WTC11 (cell line): Measurements from ENCODE around the gene STK25. TPM values are rescaled to one million over a fixed set of nuclear protein-coding genes. Genes with fewer than 3 reads are reported as not detected.

Source experiments
- ATAC-seq: fragments of 200-7000 bp; cut with Tn5 transposase; 2 replicates; pipeline ENCODE4 v1.10.0; 2021; ENCODE audit warnings: mild to moderate bottlenecking, moderate library complexity
- CTCF ChIA-PET: fragments of 300-600 bp; sonication (Branson Sonifier 250); formaldehyde crosslinking; loops from one replicate; lab custom pipeline; 2021; ENCODE audit warnings: antibody characterized with exemption; lab: Charles Lee
- POLR2A ChIA-PET: fragments of 350-600 bp; sonication (Branson Sonifier 250); formaldehyde crosslinking; loops from one replicate; lab custom pipeline; 2021; ENCODE audit warnings: antibody characterized with exemption; lab: Charles Lee
- DNase-seq: peaks from one replicate; pipeline ENCODE4 v3.0.0; 2021; ENCODE audit warnings: low spot score
- H3K27ac Mint-ChIP-seq: 2 replicates; pipeline ENCODE4 v1.8.0; 2021; ENCODE audit warnings: mixed read lengths
- H3K27me3 Mint-ChIP-seq: 2 replicates; pipeline ENCODE4 v1.8.0; 2021; ENCODE audit warnings: low read depth, mild to moderate bottlenecking, moderate library complexity, mixed read lengths
- H3K36me3 Mint-ChIP-seq: 2 replicates; pipeline ENCODE4 v1.8.0; 2021; ENCODE audit warnings: mixed read lengths
- H3K4me1 Mint-ChIP-seq: 2 replicates; pipeline ENCODE4 v1.8.0; 2022; ENCODE audit warnings: mixed read lengths
- H3K4me3 Mint-ChIP-seq: 2 replicates; pipeline ENCODE4 v1.8.0; 2021; ENCODE audit warnings: mild to moderate bottlenecking, moderate library complexity, mixed read lengths
- H3K9me3 Mint-ChIP-seq: 2 replicates; pipeline ENCODE4 v1.8.0; 2021; ENCODE audit warnings: mixed read lengths
- CTCF ChIP-seq: fragments of 200-600 bp; IDR thresholded peaks from 2 replicates; pipeline ENCODE4 v1.8.0; 2022; ENCODE audit warnings: antibody characterized with exemption
- ELF4 ChIP-seq: sonication (generic); formaldehyde crosslinking; IDR thresholded peaks from 2 replicates; pipeline ENCODE4 v1.8.1; 2022; ENCODE audit warnings: low read depth, mild to moderate bottlenecking, moderate library complexity, missing genetic modification reagents
- GRHL2 ChIP-seq: fragments of 250-450 bp; sonication (Bioruptor Pico); IDR thresholded peaks from 2 replicates; pipeline ENCODE4 v1.8.0; 2022; ENCODE audit warnings: mild to moderate bottlenecking, moderate library complexity; ENCODE audit not compliant: insufficient replicate concordance, severe bottlenecking
- GTF2I ChIP-seq: fragments of 250-450 bp; sonication (Bioruptor Pico); conservative IDR thresholded peaks from 2 replicates; pipeline ENCODE4 v1.4.0; 2021; ENCODE audit warnings: mild to moderate bottlenecking
- JAZF1 ChIP-seq: fragments of 250-450 bp; sonication (Bioruptor Pico); IDR thresholded peaks from 2 replicates; pipeline ENCODE4 v1.9.0; 2021; ENCODE audit warnings: moderate library complexity, mild to moderate bottlenecking, inconsistent platforms
- JUN ChIP-seq: sonication (generic); formaldehyde crosslinking; IDR thresholded peaks from 2 replicates; pipeline ENCODE4 v1.8.0; 2023; ENCODE audit warnings: mild to moderate bottlenecking, missing genetic modification reagents
- KAT7 ChIP-seq: sonication (generic); formaldehyde crosslinking; IDR thresholded peaks from 2 replicates; pipeline ENCODE4 v1.8.1; 2023; ENCODE audit warnings: missing genetic modification reagents, mild to moderate bottlenecking, borderline replicate concordance
- MAX ChIP-seq: sonication (generic); formaldehyde crosslinking; IDR thresholded peaks from 2 replicates; pipeline ENCODE4 v1.8.0; 2022; ENCODE audit warnings: mild to moderate bottlenecking, missing genetic modification reagents
- MLX ChIP-seq: sonication (generic); formaldehyde crosslinking; IDR thresholded peaks from 2 replicates; pipeline ENCODE4 v1.8.1; 2023; ENCODE audit warnings: mild to moderate bottlenecking, missing genetic modification reagents, moderate library complexity
- MXD4 ChIP-seq: fragments of 250-450 bp; sonication (Bioruptor Pico); IDR thresholded peaks from 2 replicates; pipeline ENCODE4 v1.8.0; 2021; ENCODE audit warnings: mild to moderate bottlenecking, moderate library complexity, borderline replicate concordance
- MYBL2 ChIP-seq: sonication (generic); formaldehyde crosslinking; IDR thresholded peaks from 2 replicates; pipeline ENCODE4 v1.8.1; 2023; ENCODE audit warnings: mild to moderate bottlenecking, moderate library complexity, missing genetic modification reagents
- NFYB ChIP-seq: sonication (generic); formaldehyde crosslinking; conservative IDR thresholded peaks from 2 replicates; pipeline ENCODE4 v1.8.0; 2022; ENCODE audit warnings: low read depth, missing genetic modification reagents
- SOX15 ChIP-seq: fragments of 250-450 bp; sonication (Bioruptor Pico); IDR thresholded peaks from 2 replicates; pipeline ENCODE4 v1.9.0; 2021; ENCODE audit warnings: mild to moderate bottlenecking
- ZBTB21 ChIP-seq: sonication (generic); formaldehyde crosslinking; IDR thresholded peaks from 2 replicates; pipeline ENCODE4 v1.8.1; 2023; ENCODE audit warnings: mild to moderate bottlenecking, missing genetic modification reagents, borderline replicate concordance
- ZNF121 ChIP-seq: sonication (generic); formaldehyde crosslinking; IDR thresholded peaks from 2 replicates; pipeline ENCODE4 v1.8.0; 2023; ENCODE audit warnings: missing genetic modification reagents
- ZNF281 ChIP-seq: sonication (generic); formaldehyde crosslinking; IDR thresholded peaks from 2 replicates; pipeline ENCODE4 v1.8.0; 2023; ENCODE audit warnings: mild to moderate bottlenecking, missing genetic modification reagents
- ZNF396 ChIP-seq: fragments of 250-450 bp; sonication (Bioruptor Pico); IDR thresholded peaks from 2 replicates; pipeline ENCODE4 v1.8.0; 2021; ENCODE audit warnings: mild to moderate bottlenecking, moderate library complexity, borderline replicate concordance
- ZNF671 ChIP-seq: fragments of 250-450 bp; sonication (Bioruptor Pico); IDR thresholded peaks from 2 replicates; pipeline ENCODE4 v1.8.0; 2021; ENCODE audit warnings: mild to moderate bottlenecking
- total RNA-seq: library from RNA; stranded (reverse); gene quantifications from 3 replicates; pipeline ENCODE4 v1.2.3, GENCODE V29; 2021
- TF ChIP-seq, protein P1 (sequence below): sonication (generic); formaldehyde crosslinking; IDR thresholded peaks from 2 replicates; pipeline ENCODE4 v1.8.0; 2022; ENCODE audit warnings: mild to moderate bottlenecking, missing genetic modification reagents
- TF ChIP-seq, protein P2 (sequence below): fragments of 250-450 bp; sonication (Bioruptor Pico); IDR thresholded peaks from 2 replicates; pipeline ENCODE4 v1.9.0; 2021; ENCODE audit warnings: mild to moderate bottlenecking
- TF ChIP-seq, protein P3 (sequence below): sonication (generic); formaldehyde crosslinking; IDR thresholded peaks from 2 replicates; pipeline ENCODE4 v1.8.1; 2023; ENCODE audit warnings: mild to moderate bottlenecking, missing genetic modification reagents
- TF ChIP-seq, protein P4 (sequence below): sonication (generic); formaldehyde crosslinking; IDR thresholded peaks from 2 replicates; pipeline ENCODE4 v1.8.1; 2022; ENCODE audit warnings: mild to moderate bottlenecking, moderate library complexity, missing genetic modification reagents

Gene STK25
- total RNA-seq, 1 experiment from 2014 or later: 232 TPM

DNA sequence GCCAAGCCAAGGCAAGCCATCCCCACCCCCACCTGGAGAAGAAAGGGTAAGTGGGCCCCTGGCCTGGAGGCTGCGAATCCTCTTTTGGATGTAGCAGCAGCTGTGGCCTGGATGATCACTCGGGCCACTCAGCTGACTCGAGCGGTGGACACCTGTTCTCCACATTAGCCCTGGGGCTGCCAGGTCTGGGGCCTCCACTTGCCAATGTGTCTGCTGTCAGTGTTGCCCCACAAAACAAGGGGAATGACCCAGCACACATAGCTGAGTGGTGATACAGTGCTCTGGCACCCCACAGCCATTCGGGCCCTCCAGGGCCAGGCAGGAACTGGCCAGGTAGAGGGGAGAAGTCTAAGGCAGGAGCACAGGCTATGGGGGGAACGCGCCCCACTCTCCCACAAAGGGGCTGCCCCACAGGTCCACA, 2.6 kb downstream of the STK25 start:
- ATAC-seq (no peak), DNase-seq (no peak)
- no peaks in the 10 kb centered on the region for H3K9me3 Mint-ChIP-seq
- peaks cover 12% of the 10 kb centered on the region for H3K27me3 Mint-ChIP-seq
- ChIA-PET CTCF (interaction anchor here (1.1 kb wide), 1 partner anchor 105 kb away, joined by 3 read pairs; no protein-coding TSS in a partner anchor), POLR2A (no interaction called here)
- no peak overlapping the region for H3K27ac Mint-ChIP-seq
- H3K36me3 Mint-ChIP-seq: 0 out of 2 replicates have a peak, but pooled peaks cover 2% of the 10 kb centered on the region
- no peak for TF ChIP-seq MAX (CRISPR knock-in tag)
- TF ChIP-seq KAT7: no peak
- TF ChIP-seq GTF2I: no peak
- TF ChIP-seq MYBL2 (CRISPR knock-in tag): no peak
- peaks cover 17% of the 10 kb centered on the region for H3K4me1 Mint-ChIP-seq
- H3K4me3 Mint-ChIP-seq: no peak overlapping the region

- peaks cover 12% of the 10 kb centered on the region for H3K27me3 Mint-ChIP-seq
- no peaks in the 10 kb centered on the region for H3K9me3 Mint-ChIP-seq
- H3K27ac Mint-ChIP-seq: peak overlapping the region; percentile 69
- TF ChIP-seq, protein P1, sequence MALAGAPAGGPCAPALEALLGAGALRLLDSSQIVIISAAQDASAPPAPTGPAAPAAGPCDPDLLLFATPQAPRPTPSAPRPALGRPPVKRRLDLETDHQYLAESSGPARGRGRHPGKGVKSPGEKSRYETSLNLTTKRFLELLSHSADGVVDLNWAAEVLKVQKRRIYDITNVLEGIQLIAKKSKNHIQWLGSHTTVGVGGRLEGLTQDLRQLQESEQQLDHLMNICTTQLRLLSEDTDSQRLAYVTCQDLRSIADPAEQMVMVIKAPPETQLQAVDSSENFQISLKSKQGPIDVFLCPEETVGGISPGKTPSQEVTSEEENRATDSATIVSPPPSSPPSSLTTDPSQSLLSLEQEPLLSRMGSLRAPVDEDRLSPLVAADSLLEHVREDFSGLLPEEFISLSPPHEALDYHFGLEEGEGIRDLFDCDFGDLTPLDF (CRISPR knock-in tag): no peak
- TF ChIP-seq, protein P2, sequence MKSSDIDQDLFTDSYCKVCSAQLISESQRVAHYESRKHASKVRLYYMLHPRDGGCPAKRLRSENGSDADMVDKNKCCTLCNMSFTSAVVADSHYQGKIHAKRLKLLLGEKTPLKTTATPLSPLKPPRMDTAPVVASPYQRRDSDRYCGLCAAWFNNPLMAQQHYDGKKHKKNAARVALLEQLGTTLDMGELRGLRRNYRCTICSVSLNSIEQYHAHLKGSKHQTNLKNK (CRISPR knock-in tag): no peak
- TF ChIP-seq MLX (CRISPR knock-in tag) (no peak), SOX15 (CRISPR knock-in tag) (no peak), ZNF671 (no peak), NFYB (CRISPR knock-in tag) (no peak), ELF4 (CRISPR knock-in tag) (no peak), ZNF121 (no peak), ZNF396 (CRISPR knock-in tag) (no peak), ZBTB21 (CRISPR knock-in tag) (no peak)
- TF ChIP-seq, protein P3, sequence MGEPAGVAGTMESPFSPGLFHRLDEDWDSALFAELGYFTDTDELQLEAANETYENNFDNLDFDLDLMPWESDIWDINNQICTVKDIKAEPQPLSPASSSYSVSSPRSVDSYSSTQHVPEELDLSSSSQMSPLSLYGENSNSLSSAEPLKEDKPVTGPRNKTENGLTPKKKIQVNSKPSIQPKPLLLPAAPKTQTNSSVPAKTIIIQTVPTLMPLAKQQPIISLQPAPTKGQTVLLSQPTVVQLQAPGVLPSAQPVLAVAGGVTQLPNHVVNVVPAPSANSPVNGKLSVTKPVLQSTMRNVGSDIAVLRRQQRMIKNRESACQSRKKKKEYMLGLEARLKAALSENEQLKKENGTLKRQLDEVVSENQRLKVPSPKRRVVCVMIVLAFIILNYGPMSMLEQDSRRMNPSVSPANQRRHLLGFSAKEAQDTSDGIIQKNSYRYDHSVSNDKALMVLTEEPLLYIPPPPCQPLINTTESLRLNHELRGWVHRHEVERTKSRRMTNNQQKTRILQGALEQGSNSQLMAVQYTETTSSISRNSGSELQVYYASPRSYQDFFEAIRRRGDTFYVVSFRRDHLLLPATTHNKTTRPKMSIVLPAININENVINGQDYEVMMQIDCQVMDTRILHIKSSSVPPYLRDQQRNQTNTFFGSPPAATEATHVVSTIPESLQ (CRISPR knock-in tag): no peak
- TF ChIP-seq, protein P4, sequence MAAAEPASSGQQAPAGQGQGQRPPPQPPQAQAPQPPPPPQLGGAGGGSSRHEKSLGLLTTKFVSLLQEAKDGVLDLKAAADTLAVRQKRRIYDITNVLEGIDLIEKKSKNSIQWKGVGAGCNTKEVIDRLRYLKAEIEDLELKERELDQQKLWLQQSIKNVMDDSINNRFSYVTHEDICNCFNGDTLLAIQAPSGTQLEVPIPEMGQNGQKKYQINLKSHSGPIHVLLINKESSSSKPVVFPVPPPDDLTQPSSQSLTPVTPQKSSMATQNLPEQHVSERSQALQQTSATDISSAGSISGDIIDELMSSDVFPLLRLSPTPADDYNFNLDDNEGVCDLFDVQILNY (CRISPR knock-in tag): no peak
- ATAC-seq (no peak), DNase-seq (no peak)
- H3K36me3 Mint-ChIP-seq: 0 out of 2 replicates have a peak, but pooled peaks cover 2% of the 10 kb centered on the region
- H3K4me1 Mint-ChIP-seq: peaks cover 17% of the 10 kb centered on the region
- ChIA-PET CTCF (no interaction called here), POLR2A (interaction anchor here (0.7 kb wide), 1 partner anchor 50 kb away, joined by 3 read pairs; no protein-coding TSS in a partner anchor)
- H3K4me3 Mint-ChIP-seq: no peak overlapping the region
These were observed 3.2 kb downstream of the STK25 start for GRCh38 chr2:241505086-241505780.

GRCh38 chr2:241503776-241504392, 4.5 kb downstream of the STK25 start:
- H3K4me1 Mint-ChIP-seq: peaks cover 10% of the 10 kb centered on the region
- no peak overlapping the region for H3K4me3 Mint-ChIP-seq
- peaks cover 6% of the 10 kb centered on the region for H3K36me3 Mint-ChIP-seq
- CTCF ChIA-PET: interaction anchor here (0.6 kb wide), 1 partner anchor 68 kb away, joined by 3 read pairs; no protein-coding TSS in a partner anchor
- H3K9me3 Mint-ChIP-seq: no peaks in the 10 kb centered on the region
- no peak for ATAC-seq
- peak overlapping the region; percentile 57; the same call in 1 of the 2 replicates for H3K27ac Mint-ChIP-seq
- POLR2A ChIA-PET: no interaction called here
- no peaks in the 10 kb centered on the region for H3K27me3 Mint-ChIP-seq
- DNase-seq: no peak
- TF ChIP-seq GRHL2 (CRISPR knock-in tag): no peak
- TF ChIP-seq ZNF281: no peak
- no peak for TF ChIP-seq JAZF1 (CRISPR knock-in tag)
- TF ChIP-seq JUN: no peak
- TF ChIP-seq CTCF: no peak
- no peak for TF ChIP-seq MXD4 (CRISPR knock-in tag)
